GM12878 (cell line): ENCODE results near the gene GAB3. TPM values are rescaled to one million over a fixed set of nuclear protein-coding genes. Genes with fewer than 3 reads are reported as not detected.

Experiments
- ATAC-seq: fragments of 200-7000 bp; cut with Tn5 transposase; 3 replicates; pipeline ENCODE4 v1.9.1; 2020; ENCODE audit warnings: mild to moderate bottlenecking, moderate library complexity
- BruUV-seq: library from RNA; stranded (reverse); fragments of 400-500 nt; replicated peaks from 2 replicates; lab custom pipeline; 2021; lab: Mats Ljungman, UMichigan
- CTCF ChIA-PET: fragments of 300-600 bp; sonication (Branson Sonifier 250); formaldehyde crosslinking; extraction: SDS; loops from one replicate; lab custom pipeline; 2021; ENCODE audit warnings: inconsistent platforms; lab: Yijun Ruan, JAX
- POLR2A ChIA-PET: fragments of 350-600 bp; formaldehyde crosslinking; extraction: SDS; loops from one replicate; lab custom pipeline; 2021; ENCODE audit warnings: inconsistent platforms; lab: Charles Lee
- RAD21 ChIA-PET: fragments of 300-600 bp; sonication (Branson Sonifier 250); formaldehyde crosslinking; loops from one replicate; lab custom pipeline; 2023; ENCODE audit warnings: antibody characterized with exemption; ENCODE audit not compliant: unreplicated experiment; lab: Charles Lee
- SMC1A ChIA-PET: fragments of 300-600 bp; sonication (Branson Sonifier 250); formaldehyde crosslinking; loops from one replicate; lab custom pipeline; 2023; ENCODE audit not compliant: unreplicated experiment, uncharacterized antibody; lab: Charles Lee
- DNase-seq: peaks from one replicate; pipeline ENCODE4 v3.0.0-alpha.2; 2011; ENCODE audit warnings: low read depth, low spot score
- FAIRE-seq: peaks from 3 replicates; lab custom pipeline; 2011; peaks lifted over from hg19 to GRCh38; lab: Jason Lieb, UNC
- H2AFZ ChIP-seq: 2 replicates; pipeline ENCODE4 v1.6.0; 2011; ENCODE audit warnings: low read depth, low read length, control low read depth; ENCODE audit not compliant: control insufficient read depth
- H3K27ac ChIP-seq: 2 replicates; pipeline ENCODE4 v1.5.1; 2011; ENCODE audit warnings: control low read depth; ENCODE audit not compliant: control insufficient read depth, insufficient read depth
- H3K27me3 ChIP-seq, 2 experiments: replicated peaks in 1 of 2; 2 replicates each; pipeline versions ENCODE4 v1.6.0 to v1.6.1; 2011; ENCODE audit warnings: low read length in 1 of 2; ENCODE audit not compliant: control insufficient read depth in 2 of 2, insufficient read depth in 2 of 2
- H3K36me3 ChIP-seq, 2 experiments: 2 replicates each; pipeline ENCODE4 v1.5.1; 2011; ENCODE audit warnings: low read length in 1 of 2; ENCODE audit not compliant: control insufficient read depth in 2 of 2, insufficient read depth in 2 of 2
- H3K4me1 ChIP-seq: 2 replicates; pipeline ENCODE4 v1.6.1; 2011; ENCODE audit warnings: mild to moderate bottlenecking, low read length, moderate library complexity, mixed read lengths; ENCODE audit not compliant: control insufficient read depth, insufficient read depth
- H3K4me2 ChIP-seq: 2 replicates; pipeline ENCODE4 v1.6.0; 2011; ENCODE audit warnings: control low read depth; ENCODE audit not compliant: control insufficient read depth, insufficient read depth
- H3K4me3 ChIP-seq: fragments of 200-600 bp; sonication (generic); 2 replicates; pipeline ENCODE4 v1.5.1; 2016
- H3K79me2 ChIP-seq: 2 replicates; pipeline ENCODE4 v1.6.0; 2011; ENCODE audit warnings: low read length; ENCODE audit not compliant: control insufficient read depth, insufficient read depth
- H3K9ac ChIP-seq: 2 replicates; pipeline ENCODE4 v1.8.0; 2011; ENCODE audit warnings: low read length, control low read depth, mixed read lengths; ENCODE audit not compliant: control insufficient read depth, insufficient read depth
- H3K9me3 ChIP-seq: replicated peaks from 3 replicates; pipeline ENCODE4 v1.5.1; 2011; ENCODE audit warnings: mild to moderate bottlenecking, low read length; ENCODE audit not compliant: control insufficient read depth, insufficient read depth
- H4K20me1 ChIP-seq: 2 replicates; pipeline ENCODE4 v1.6.0; 2011; ENCODE audit not compliant: control insufficient read depth, insufficient read depth
- BHLHE40 ChIP-seq, 2 experiments: fragments of 450-650 bp in 1 of 2; IDR thresholded peaks; 2 replicates each; pipeline ENCODE4 v1.6.1; 2011 to 2017; ENCODE audit warnings: low read depth in 2 of 2, borderline replicate concordance in 1 of 2, improper control_type of control experiment in 1 of 2, low read length in 1 of 2, mild to moderate bottlenecking in 1 of 2
- CREM ChIP-seq: IDR thresholded peaks from 2 replicates; pipeline ENCODE4 v1.6.1; 2014; ENCODE audit warnings: antibody characterized with exemption, low read depth
- CTCF ChIP-seq, 3 experiments: IDR thresholded peaks in 2 of 3; conservative IDR thresholded peaks in 1 of 3; 2 replicates each; pipeline ENCODE4 v1.5.1; 2011; ENCODE audit warnings: low read depth in 3 of 3, low read length in 3 of 3, mild to moderate bottlenecking in 3 of 3, control low read depth in 2 of 3, moderate library complexity in 2 of 3, inconsistent platforms in 1 of 3, mixed read lengths in 1 of 3; ENCODE audit not compliant: control insufficient read depth in 2 of 3, insufficient read depth in 1 of 3; ENCODE audit errors: extremely low read depth in 1 of 3
- HCFC1 ChIP-seq: fragments of 150-350 bp; IDR thresholded peaks from 2 replicates; pipeline ENCODE4 v1.6.1; 2014; ENCODE audit warnings: low read length
- NFIC ChIP-seq: IDR thresholded peaks from 2 replicates; pipeline ENCODE4 v1.6.1; 2012; ENCODE audit warnings: low read depth, mild to moderate bottlenecking, inconsistent platforms, low read length, moderate library complexity
- NR2F1 ChIP-seq: fragments of 450-650 bp; conservative IDR thresholded peaks from 2 replicates; pipeline ENCODE4 v1.6.1; 2017; ENCODE audit warnings: mild to moderate bottlenecking
- NRF1 ChIP-seq: conservative IDR thresholded peaks from 2 replicates; pipeline ENCODE4 v1.6.1; 2011; ENCODE audit warnings: mild to moderate bottlenecking, low read depth, low read length, improper control_type of control experiment
- RAD21 ChIP-seq: IDR thresholded peaks from 2 replicates; pipeline ENCODE4 v1.6.1; 2011; ENCODE audit warnings: mild to moderate bottlenecking, low read depth, low read length, moderate library complexity; ENCODE audit not compliant: insufficient read depth
- RFX5 ChIP-seq: IDR thresholded peaks from 2 replicates; pipeline ENCODE4 v1.6.1; 2011; ENCODE audit warnings: low read depth, low read length, improper control_type of control experiment
- TCF12 ChIP-seq: IDR thresholded peaks from 2 replicates; pipeline ENCODE4 v1.6.1; 2011; ENCODE audit warnings: low read depth, mild to moderate bottlenecking, low read length
- YY1 ChIP-seq: IDR thresholded peaks from 2 replicates; pipeline ENCODE4 v1.6.1; 2011; ENCODE audit warnings: low read depth, mild to moderate bottlenecking, low read length
- ZZZ3 ChIP-seq: IDR thresholded peaks from 2 replicates; pipeline ENCODE4 v1.6.1; 2011; ENCODE audit warnings: low read depth; ENCODE audit not compliant: control insufficient read depth, insufficient read length
- in situ Hi-C: fragments of 300-500 bp; cut with MboI; formaldehyde crosslinking; loops from 9 replicates; pipeline ENCODE4 v1.14.3; 2018; ENCODE audit warnings: mixed read lengths
- intact Hi-C: fragments of 100-400 bp; cut with micrococcal nuclease; formaldehyde crosslinking; loops from one replicate; pipeline ENCODE4 v1.14.2; 2022; ENCODE audit not compliant: unreplicated experiment
- polyA plus RNA-seq, 11 experiments: library from polyadenylated mRNA; depleted of rRNA in 4 of 11; unstranded in 6 of 11; stranded (reverse) in 5 of 11; fragments of >200 nt; fragmentation: Nextera tagmentation in 4 of 11; fragmentation: Illumina TruSeq in 1 of 11; extraction: Ambion mirVana in 4 of 11; extraction: Trizol in 1 of 11; gene quantifications; 1 replicate in 1 of 11; 2 replicates in 10 of 11; pipeline versions ENCODE4 v1.2.1 to v1.2.3, GENCODE V29; 2011 to 2016; ENCODE audit warnings: inconsistent platforms in 2 of 11, missing spikeins in 2 of 11, low read depth in 1 of 11
- total RNA-seq, 4 experiments: library from RNA; depleted of rRNA in 3 of 4; stranded (reverse); fragments of >200 nt in 3 of 4; fragmentation: Illumina TruSeq in 1 of 4; extraction: Trizol in 1 of 4; gene quantifications; 2 replicates each; pipeline versions ENCODE4 v1.2.1 to v1.2.3, GENCODE V29; 2013 to 2021
- TF ChIP-seq, protein P1 (sequence below): fragments of 450-650 bp; IDR thresholded peaks from 2 replicates; pipeline ENCODE4 v1.6.1; 2016; ENCODE audit warnings: mild to moderate bottlenecking
- TF ChIP-seq, protein P2 (sequence below): fragments of 450-650 bp; formaldehyde crosslinking; IDR thresholded peaks from 2 replicates; pipeline ENCODE4 v1.5.0; 2022; ENCODE audit warnings: mild to moderate bottlenecking, missing genetic modification characterization
- TF ChIP-seq, protein P3 (sequence below): IDR thresholded peaks from 2 replicates; pipeline ENCODE4 v1.6.1; 2011; ENCODE audit warnings: low read depth, mild to moderate bottlenecking, low read length, moderate library complexity, borderline replicate concordance; ENCODE audit errors: extremely low read depth

GAB3 gene
- total and polyA plus RNA-seq, 10 of the 15 experiments (the other 5 are each of a cell fraction or from before 2014, with no cell fraction given) = 0.10 to 2.0 (median 0.85) TPM

- TF ChIP-seq YY1 (0 out of 2 replicates have a peak, but pooled peaks have one; percentile 26), CTCF (IDR thresholded peaks at IDR 0.05 in 2 of 3, conservative IDR thresholded peaks at IDR 0.05 in 1 of 3; ENCODE audit: control insufficient read depth in 2 of 3, extremely low read depth in 1 of 3, insufficient read depth in 1 of 3, low read depth in 3 of 3, low read length in 3 of 3) (peak; percentile 74 to 75 (median 75)), NRF1 (no peak), ZZZ3 (no peak), BHLHE40 (IDR thresholded peaks at IDR 0.05; ENCODE audit: borderline replicate concordance in 1 of 2, low read depth in 2 of 2, low read length in 1 of 2) (no peak), CREM (no peak), RAD21 (peak; percentile 82)
- TF ChIP-seq, protein P1, sequence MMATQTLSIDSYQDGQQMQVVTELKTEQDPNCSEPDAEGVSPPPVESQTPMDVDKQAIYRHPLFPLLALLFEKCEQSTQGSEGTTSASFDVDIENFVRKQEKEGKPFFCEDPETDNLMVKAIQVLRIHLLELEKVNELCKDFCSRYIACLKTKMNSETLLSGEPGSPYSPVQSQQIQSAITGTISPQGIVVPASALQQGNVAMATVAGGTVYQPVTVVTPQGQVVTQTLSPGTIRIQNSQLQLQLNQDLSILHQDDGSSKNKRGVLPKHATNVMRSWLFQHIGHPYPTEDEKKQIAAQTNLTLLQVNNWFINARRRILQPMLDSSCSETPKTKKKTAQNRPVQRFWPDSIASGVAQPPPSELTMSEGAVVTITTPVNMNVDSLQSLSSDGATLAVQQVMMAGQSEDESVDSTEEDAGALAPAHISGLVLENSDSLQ = no peak
These were observed 2.1 kb downstream of the GAB3 start (continued) for GRCh38 chrX:154748712-154749339.

DNA sequence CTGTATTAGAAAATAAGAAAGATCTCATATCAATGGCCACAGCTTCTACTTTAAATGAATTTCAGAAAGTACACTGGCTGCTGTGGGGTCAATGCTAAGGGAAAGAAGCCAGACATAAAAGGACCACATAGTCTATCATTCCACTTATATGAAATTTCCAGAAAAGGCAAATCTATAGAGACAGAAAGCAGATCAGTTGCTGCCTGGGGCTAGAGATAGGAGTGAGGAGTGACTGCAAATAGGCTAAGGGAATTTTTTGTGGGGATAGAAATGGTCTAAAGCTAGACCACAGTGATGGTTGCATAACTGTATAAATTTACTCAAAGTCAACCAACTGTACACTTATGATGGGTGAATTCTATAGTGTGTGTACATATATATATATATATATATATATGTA is 8.3 kb downstream of the GAB3 start:
- FAIRE-seq = no peak
- TF ChIP-seq RFX5 (no peak), TCF12 (no peak), HCFC1 (no peak), NFIC (no peak), NR2F1 (no peak)
- TF ChIP-seq, protein P2, sequence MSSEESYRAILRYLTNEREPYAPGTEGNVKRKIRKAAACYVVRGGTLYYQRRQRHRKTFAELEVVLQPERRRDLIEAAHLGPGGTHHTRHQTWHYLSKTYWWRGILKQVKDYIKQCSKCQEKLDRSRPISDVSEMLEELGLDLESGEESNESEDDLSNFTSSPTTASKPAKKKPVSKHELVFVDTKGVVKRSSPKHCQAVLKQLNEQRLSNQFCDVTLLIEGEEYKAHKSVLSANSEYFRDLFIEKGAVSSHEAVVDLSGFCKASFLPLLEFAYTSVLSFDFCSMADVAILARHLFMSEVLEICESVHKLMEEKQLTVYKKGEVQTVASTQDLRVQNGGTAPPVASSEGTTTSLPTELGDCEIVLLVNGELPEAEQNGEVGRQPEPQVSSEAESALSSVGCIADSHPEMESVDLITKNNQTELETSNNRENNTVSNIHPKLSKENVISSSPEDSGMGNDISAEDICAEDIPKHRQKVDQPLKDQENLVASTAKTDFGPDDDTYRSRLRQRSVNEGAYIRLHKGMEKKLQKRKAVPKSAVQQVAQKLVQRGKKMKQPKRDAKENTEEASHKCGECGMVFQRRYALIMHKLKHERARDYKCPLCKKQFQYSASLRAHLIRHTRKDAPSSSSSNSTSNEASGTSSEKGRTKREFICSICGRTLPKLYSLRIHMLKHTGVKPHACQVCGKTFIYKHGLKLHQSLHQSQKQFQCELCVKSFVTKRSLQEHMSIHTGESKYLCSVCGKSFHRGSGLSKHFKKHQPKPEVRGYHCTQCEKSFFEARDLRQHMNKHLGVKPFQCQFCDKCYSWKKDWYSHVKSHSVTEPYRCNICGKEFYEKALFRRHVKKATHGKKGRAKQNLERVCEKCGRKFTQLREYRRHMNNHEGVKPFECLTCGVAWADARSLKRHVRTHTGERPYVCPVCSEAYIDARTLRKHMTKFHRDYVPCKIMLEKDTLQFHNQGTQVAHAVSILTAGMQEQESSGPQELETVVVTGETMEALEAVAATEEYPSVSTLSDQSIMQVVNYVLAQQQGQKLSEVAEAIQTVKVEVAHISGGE (CRISPR knock-in tag) = no peak
- TF ChIP-seq, protein P3, sequence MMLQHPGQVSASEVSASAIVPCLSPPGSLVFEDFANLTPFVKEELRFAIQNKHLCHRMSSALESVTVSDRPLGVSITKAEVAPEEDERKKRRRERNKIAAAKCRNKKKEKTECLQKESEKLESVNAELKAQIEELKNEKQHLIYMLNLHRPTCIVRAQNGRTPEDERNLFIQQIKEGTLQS = no peak

More for the DNA sequence above, 8.3 kb downstream of the GAB3 start:
- no peak for ATAC-seq
- Histone ChIP-seq H3K9me3 (no peaks in the 10 kb centered on the region), H3K4me2 (no peak overlapping the region), H3K4me3 (no peak overlapping the region), H3K4me1 (no peaks in the 10 kb centered on the region; the same call in 1 of the 2 replicates), H3K79me2 (no peaks in the 10 kb centered on the region), H4K20me1 (no peaks in the 10 kb centered on the region), H3K36me3 (no peaks in the 10 kb centered on the region), H3K27ac (no peak overlapping the region), H3K9ac (no peak overlapping the region), H2AFZ (no peak overlapping the region), H3K27me3 (no peaks in the 10 kb centered on the region)
- SMC1A ChIA-PET = no interaction called here
- POLR2A ChIA-PET = no interaction called here
- in situ Hi-C loops (loop anchor here (25.0 kb wide), 1 partner anchor 155 kb away; the partner anchor contains the start of gene CTAG1A), intact Hi-C loops (no loop called here)
- BruUV-seq = no TSS peak
- no peak for DNase-seq
- CTCF ChIA-PET = no interaction called here
- RAD21 ChIA-PET = no interaction called here
